RWPE2 (cell line): ENCODE measurements around the gene TMSB4Y.

ENCODE experiments used
- ATAC-seq: fragments of 200-7000 bp; cut with Tn5 transposase; 3 replicates; pipeline ENCODE4 v1.9.1; 2021; ENCODE audit warnings: low read depth
- DNase-seq: peaks from one replicate; pipeline ENCODE4 v3.0.0-alpha.2; 2020; ENCODE audit warnings: low spot score
- H3K27ac ChIP-seq: fragments of 450-650 bp; 2 replicates; pipeline ENCODE4 v1.5.1; 2017; ENCODE audit warnings: mild to moderate bottlenecking; ENCODE audit not compliant: poor library complexity, severe bottlenecking
- H3K27me3 ChIP-seq: fragments of 250-450 bp; sonication (Bioruptor Pico); 2 replicates; pipeline ENCODE4 v1.5.1; 2021; ENCODE audit warnings: mild to moderate bottlenecking, moderate library complexity; ENCODE audit not compliant: insufficient read depth, poor library complexity, severe bottlenecking
- H3K36me3 ChIP-seq: fragments of 250-450 bp; sonication (Bioruptor Pico); 2 replicates; pipeline ENCODE4 v1.5.1; 2020; ENCODE audit warnings: low read depth, mild to moderate bottlenecking, moderate library complexity
- H3K4me1 ChIP-seq: fragments of 250-450 bp; sonication (Bioruptor Pico); 2 replicates; pipeline ENCODE4 v1.5.1; 2021; ENCODE audit warnings: mild to moderate bottlenecking, moderate library complexity; ENCODE audit not compliant: insufficient read depth, poor library complexity, severe bottlenecking
- H3K4me3 ChIP-seq: fragments of 250-450 bp; sonication (Bioruptor Pico); 2 replicates; pipeline ENCODE4 v1.5.1; 2021; ENCODE audit warnings: mild to moderate bottlenecking, moderate library complexity; ENCODE audit not compliant: severe bottlenecking
- H3K9me3 ChIP-seq: fragments of 250-450 bp; sonication (Bioruptor Pico); 2 replicates; pipeline ENCODE4 v1.5.1; 2021; ENCODE audit warnings: mild to moderate bottlenecking, moderate library complexity; ENCODE audit not compliant: severe bottlenecking
- TF ChIP-seq, protein P1 (sequence below): fragments of 450-650 bp; IDR thresholded peaks from one replicate; pipeline ENCODE4 v1.5.1; 2017; ENCODE audit warnings: mild to moderate bottlenecking, moderate library complexity; ENCODE audit not compliant: poor library complexity, severe bottlenecking

TMSB4Y gene

DNA sequence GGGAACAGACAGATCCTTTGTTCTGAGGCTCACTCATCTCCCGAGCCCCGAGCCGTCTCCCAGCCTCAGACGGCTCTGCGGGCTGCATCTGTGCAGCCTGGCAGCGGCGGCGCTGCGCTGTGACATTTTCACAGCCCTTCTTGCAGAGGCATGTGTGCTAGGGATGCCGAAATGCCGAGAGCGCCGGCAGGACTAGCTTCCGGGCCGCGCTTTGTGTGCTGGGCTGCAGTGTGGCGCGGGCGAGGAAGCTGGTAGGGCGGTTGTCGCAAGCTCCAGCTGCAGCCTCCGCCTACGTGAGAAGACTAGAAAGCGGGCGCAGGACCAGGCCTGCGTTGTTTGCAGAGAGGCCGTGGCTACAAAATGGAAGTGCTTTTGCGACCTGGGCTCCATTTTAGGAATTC is at the start of gene TMSB4Y:
Gene TMSB4Y, plus strand, starts transcription at position 332 of the 401 bp plus-strand sequence.
- Histone ChIP-seq H3K4me3 (peak within 1 kb of the TSS; percentile 31), H3K27ac (peak within 1 kb of the TSS; percentile 46), H3K27me3 (no peaks in the 10 kb centered on the region), H3K4me1 (peaks cover 3% of the 10 kb centered on the region), H3K9me3 (no peaks in the 10 kb centered on the region), H3K36me3 (no peaks in the 10 kb centered on the region)
- TF ChIP-seq, protein P1, sequence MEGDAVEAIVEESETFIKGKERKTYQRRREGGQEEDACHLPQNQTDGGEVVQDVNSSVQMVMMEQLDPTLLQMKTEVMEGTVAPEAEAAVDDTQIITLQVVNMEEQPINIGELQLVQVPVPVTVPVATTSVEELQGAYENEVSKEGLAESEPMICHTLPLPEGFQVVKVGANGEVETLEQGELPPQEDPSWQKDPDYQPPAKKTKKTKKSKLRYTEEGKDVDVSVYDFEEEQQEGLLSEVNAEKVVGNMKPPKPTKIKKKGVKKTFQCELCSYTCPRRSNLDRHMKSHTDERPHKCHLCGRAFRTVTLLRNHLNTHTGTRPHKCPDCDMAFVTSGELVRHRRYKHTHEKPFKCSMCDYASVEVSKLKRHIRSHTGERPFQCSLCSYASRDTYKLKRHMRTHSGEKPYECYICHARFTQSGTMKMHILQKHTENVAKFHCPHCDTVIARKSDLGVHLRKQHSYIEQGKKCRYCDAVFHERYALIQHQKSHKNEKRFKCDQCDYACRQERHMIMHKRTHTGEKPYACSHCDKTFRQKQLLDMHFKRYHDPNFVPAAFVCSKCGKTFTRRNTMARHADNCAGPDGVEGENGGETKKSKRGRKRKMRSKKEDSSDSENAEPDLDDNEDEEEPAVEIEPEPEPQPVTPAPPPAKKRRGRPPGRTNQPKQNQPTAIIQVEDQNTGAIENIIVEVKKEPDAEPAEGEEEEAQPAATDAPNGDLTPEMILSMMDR: no peak
- peak; percentile 71 for DNase-seq
- peak; percentile 88 for ATAC-seq

DNA sequence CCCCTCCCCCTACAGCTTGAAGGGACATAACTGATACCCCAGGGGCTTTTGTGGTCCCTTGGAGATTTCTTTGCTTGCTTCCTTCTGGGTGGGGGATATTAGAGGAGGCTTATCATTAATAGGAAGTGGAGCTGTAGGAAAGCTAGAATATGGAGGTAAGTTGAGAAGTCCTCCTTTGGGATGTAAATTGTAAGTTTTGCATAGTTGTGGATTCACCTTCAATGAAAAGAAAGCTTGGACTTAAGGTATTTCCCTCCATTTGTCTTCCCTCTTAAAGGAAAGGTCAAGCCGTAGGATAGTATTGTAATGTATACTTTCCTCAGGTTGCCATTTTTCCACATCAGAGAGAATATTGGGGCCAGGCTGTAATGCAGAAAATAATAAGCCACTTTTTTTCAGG is 39.5 kb upstream of the TMSB4Y start:
- H3K27me3 ChIP-seq: no peaks in the 10 kb centered on the region
- no peak overlapping the region for H3K4me3 ChIP-seq
- ATAC-seq (no peak), DNase-seq (no peak)
- TF ChIP-seq, protein P1: no peak
- H3K4me1 ChIP-seq: no peaks in the 10 kb centered on the region
- H3K27ac ChIP-seq: no peak overlapping the region
- H3K9me3 ChIP-seq: no peaks in the 10 kb centered on the region
- no peaks in the 10 kb centered on the region for H3K36me3 ChIP-seq

DNA sequence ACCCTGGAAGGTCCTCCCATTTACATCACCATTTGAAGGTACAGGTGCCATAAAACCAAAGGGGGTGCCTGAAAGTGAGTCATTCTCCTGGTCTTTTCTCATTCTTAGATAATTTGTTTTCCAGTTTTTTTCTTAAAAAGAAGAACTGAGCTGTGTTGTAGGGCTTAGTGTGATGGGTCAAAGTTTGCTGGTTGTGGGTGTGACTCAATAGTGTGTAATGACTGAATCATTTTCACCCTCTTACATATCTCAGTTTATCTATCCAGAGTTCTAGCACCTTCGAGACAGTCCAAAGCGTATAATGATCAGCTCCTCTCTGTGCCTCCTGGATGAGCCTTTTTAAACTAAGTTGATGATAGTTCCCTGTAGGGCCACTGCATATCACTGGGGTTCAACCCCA is 32.6 kb upstream of the TMSB4Y start:
- no peak for ATAC-seq

DNA sequence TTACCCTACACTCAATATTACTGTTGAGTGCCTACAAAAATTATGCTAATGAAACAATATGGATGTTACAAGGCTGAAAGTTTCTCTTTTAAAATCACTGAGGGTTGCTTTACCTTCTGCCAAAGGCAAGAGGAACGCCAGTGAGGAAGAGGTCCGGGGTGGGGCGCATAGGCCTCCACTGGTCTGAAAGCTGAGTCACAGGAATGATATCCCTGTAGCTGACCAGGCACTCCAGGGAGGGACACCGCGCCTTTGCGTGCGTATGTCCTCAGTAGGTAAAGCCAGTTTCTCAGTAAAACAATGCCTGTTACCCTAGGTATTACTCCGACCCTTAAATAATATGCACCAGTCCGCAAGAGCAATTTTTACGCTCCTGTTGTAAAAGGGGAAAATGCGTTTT is 1.4 kb upstream of the TMSB4Y start:
- H3K36me3 ChIP-seq: no peaks in the 10 kb centered on the region
- DNase-seq: no peak
- TF ChIP-seq, protein P1: no peak
- H3K9me3 ChIP-seq: no peaks in the 10 kb centered on the region
- H3K27me3 ChIP-seq: no peaks in the 10 kb centered on the region
- no peak for ATAC-seq
- peaks cover 3% of the 10 kb centered on the region for H3K4me1 ChIP-seq
- no peak overlapping the region for H3K4me3 ChIP-seq
- no peak overlapping the region for H3K27ac ChIP-seq

More for the DNA sequence above, 32.6 kb upstream of the TMSB4Y start:
- Histone ChIP-seq H3K4me1 (no peaks in the 10 kb centered on the region), H3K27ac (no peak overlapping the region), H3K9me3 (peaks cover 3% of the 10 kb centered on the region), H3K27me3 (no peaks in the 10 kb centered on the region), H3K36me3 (no peaks in the 10 kb centered on the region), H3K4me3 (no peak overlapping the region)
- TF ChIP-seq, protein P1: no peak
- DNase-seq: no peak

DNA sequence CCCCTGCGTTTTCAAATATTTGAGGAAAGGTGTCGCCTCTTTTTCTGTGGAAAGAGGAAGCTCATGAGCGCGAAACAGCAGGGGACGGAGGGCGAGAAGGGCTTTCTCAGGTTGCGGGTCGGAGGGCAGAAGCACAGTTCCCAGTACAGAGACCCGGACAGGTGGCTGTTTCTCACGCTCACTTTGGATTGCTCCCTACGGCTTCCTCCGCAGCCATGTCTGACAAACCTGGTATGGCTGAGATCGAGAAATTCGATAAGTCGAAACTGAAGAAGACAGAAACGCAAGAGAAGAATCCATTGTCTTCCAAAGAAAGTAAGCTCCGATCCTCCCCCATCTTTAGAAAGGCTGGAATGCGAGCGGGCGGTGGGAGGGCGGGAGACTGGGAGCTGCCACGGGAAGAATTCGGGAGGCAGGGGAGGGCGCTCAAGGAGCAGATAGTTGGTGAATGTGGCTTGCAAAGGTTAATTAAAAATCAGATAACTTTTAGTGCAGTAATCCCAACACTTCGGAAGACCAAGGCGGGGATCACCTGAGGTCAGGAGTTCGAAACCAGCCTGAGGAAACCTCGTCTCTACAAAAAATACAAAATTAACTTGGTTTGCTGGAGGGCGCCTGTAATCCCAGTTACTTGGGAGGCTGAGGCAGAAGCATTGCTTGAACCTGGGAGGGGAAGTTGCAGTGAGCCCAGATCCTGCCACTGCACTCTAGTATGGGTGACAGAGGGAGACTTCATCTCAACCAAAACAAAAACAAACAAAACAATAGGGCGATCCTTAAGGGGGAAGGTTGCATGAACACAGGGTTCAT is 627 bp downstream of the TMSB4Y start:
- ATAC-seq: peak; percentile 49
- H3K36me3 ChIP-seq: no peaks in the 10 kb centered on the region
- no peaks in the 10 kb centered on the region for H3K27me3 ChIP-seq
- no peaks in the 10 kb centered on the region for H3K9me3 ChIP-seq
- peaks cover 3% of the 10 kb centered on the region for H3K4me1 ChIP-seq
- no peak for DNase-seq
- TF ChIP-seq, protein P1: no peak
- peak overlapping the region; percentile 31 for H3K4me3 ChIP-seq
- peak overlapping the region; percentile 46 for H3K27ac ChIP-seq
